Measurements from ENCODE around the gene CHST8.

CHST8 gene

DNA sequence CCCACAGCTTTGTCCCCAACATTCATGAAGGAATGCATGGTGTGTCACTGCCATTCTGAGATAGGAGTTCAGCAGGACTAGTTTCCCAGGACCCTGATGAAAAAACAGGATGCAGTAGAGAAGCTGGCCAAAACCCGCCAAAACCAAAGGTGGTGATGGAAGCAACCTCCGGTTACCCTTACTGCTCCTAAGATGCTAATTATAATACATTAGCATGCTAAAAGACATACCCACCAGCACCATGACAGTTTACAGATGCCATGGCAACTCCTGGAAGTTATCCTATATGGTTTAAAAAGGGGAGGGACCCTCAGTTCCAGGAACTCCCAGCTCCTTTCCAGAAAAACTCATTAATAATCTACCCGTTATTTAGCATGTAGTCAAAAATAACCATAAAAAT is 115.0 kb downstream of the CHST8 start:
- DNase-seq (ENCODE audit: low read depth, low spot score) = no peak

DNA sequence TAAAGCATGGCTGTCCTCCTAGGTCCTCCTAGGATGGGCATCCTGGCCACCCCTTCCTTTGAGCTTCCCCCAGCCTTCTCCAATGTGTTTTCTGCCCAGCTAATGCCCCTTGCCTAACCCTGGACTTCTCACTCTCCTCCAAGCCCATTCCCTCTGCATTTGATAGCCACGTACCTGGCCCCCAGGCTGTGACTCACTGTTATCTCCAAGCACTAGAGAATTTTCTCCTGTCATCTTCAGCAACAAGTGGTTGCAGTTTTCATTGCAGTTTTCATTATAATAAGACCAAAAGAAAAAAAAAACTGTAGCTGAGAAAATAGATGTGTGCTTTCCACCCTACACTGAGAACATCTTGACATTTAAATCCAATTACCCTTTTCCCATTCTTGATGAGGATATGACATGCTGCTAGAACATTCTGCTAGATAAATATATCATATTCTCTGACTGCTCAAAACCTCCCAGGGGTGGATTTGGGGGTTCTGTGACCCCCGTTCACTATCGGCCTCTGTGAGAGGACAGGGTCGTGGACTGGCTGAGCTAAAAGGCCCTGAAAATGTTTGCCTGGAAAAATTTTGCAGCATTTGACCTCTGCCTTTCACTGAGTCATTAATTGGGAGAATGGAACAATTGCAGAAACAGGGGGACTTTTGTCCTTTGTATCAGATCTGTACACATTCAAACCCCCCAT is 116.1 kb downstream of the CHST8 start:
- DNase-seq (ENCODE audit: low read depth, low spot score) = no peak

DNA sequence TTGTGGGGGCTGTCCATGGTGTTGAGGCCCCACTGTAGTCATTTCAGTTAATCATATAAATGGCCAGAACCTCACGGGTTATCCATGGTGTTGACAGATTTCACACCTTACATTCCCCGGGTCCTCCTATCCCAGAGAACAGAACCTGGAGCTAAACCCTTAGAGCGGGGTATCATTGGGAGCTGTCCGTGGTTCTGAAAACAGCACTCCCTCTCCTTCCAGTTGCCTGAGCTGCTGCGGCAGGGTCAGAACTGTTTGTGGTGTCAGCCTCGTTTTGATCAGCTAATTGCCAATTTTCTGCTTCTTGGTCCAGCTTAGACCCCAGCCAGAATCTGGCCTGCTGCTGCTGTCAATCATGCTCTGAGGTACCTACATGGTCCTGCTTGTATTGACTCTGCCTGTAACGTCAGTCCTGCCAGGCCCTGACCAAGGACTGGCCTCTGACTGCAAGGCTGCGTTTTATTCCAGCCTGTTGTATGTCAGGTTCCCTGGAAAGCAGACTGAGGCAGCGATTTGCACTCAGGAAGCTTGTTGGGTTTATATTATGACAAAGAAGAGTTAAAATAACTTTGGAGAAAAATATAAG is 119.2 kb downstream of the CHST8 start:
- DNase-seq (ENCODE audit: low read depth, low spot score) = no peak

DNA sequence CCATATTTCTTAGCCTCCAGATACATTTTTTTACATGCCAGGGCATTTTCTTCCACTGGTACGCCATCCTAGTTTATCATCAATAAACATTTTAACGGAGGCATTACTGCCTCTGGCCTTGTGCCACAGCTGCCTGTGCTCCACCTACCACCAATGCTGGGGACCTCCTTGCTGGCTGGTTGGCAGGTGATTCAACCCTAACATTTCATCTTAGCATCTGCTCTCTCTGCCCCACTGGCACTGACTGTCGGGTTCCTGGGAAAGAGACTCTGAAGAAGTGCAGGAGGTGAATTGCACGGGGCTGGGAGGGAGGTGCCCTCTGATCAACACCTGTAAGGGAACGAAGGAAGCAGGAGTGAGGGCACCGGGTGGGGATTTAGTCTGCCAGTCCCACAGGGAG is 123.5 kb downstream of the CHST8 start:
- no peak for DNase-seq (ENCODE audit: low read depth, low spot score)

DNA sequence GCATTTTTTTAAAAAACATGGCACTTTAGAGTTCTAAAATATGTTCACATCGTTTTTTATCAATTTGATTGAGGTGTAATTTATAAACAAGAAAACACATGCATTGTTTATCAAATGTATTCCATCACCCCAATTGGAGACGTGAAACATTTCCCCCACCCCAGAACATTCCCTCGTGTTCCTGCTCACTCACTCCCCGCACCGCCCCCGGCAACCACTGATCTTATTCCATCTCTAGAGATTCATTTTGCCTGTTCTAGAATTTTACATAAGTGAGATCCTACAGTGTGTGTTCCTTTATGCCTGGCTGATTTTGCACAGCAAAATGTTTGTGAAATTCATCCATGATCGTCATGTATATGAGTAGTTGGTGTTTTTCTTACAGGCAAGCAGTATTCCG is 124.4 kb downstream of the CHST8 start:
- no peak for DNase-seq (ENCODE audit: low read depth, low spot score)

DNA sequence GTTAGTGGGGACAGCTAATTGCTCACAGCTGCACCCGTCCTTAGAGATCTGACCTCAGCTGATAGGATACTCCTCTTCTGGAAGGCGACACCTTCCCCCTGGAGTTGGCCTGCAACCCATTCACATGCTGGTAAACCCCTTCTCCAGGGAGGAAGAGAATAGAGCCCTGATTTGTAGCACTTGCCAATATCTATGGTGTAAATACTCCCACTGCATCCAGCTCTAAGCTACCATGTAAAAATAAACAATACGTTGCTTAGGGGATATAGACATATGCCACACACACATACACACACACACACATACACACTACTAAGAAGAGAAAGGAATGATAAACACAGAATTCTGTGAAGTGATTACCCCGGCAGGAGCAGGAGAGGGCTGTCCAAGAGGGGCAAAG is 125.5 kb downstream of the CHST8 start:
- no peak for DNase-seq (ENCODE audit: low read depth, low spot score)

DNA sequence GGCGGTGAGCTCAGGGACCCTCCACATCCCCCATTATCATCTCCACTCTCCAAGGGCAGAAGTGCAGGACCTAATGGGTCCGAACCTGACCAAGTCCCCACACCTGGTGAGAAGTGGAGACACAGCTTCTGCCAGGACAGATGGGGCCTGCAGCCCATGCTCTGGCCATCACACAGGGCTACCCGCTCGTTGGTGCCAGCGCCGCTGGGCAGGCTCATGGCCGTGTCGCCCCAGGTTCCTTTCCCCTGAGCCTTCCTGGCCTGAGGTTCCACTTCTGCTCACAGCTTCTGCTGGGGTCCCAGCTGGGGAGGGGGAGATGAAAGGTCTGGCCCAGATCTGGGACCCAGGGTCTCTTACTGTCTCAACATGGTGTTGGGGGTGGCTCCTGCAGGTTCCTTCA is 126.5 kb downstream of the CHST8 start:
- DNase-seq (ENCODE audit: low read depth, low spot score) = no peak

DNA sequence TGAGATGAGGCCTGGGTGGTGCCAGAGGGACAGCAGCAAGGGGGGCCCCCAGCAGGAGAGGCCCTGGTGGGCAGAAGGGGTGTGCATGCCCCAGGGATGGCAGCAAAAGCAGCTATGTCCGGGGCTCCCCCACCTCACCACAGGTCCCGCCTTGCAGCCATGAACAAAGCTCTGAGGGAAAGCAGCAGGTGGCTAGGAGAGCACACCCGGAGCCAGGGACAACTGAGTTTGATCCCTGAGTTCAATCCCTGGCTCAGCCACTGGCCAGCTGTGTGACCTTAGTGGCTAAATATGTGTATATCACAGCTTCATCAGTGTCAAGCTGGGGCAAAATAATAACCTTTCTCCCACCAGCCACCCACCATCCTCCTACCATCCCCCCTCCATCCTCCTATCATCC is 127.3 kb downstream of the CHST8 start:
- DNase-seq (ENCODE audit: low read depth, low spot score) = no peak

DNA sequence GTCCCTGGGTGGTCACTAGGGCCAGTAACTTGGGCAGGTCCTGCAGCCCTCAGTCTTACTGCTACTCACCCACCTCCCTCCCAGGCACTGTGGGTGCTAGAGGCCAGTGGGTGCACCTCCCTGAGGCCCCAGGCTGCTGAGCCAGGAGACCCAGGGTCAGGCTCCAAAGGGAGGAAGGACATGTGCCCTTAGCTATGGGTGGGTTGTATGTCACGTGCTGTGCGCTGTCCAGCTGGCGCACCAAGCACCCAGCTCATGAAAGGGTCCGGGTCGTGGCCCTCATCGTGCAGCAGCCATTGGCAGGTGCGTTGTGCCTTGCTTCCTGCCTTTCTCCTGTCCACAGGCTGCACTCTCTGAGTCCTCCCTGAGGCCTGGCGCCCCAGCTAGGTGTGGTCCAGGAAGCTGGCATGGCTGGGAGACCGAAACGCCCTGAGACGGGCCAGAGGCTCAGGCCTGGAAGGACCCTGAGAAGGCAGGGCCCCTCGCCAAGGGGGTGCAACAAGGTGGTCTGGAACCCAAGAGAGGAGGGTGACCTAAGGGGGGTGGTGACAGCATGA is 127.9 kb downstream of the CHST8 start:
- DNase-seq (ENCODE audit: low read depth, low spot score) = no peak

DNA sequence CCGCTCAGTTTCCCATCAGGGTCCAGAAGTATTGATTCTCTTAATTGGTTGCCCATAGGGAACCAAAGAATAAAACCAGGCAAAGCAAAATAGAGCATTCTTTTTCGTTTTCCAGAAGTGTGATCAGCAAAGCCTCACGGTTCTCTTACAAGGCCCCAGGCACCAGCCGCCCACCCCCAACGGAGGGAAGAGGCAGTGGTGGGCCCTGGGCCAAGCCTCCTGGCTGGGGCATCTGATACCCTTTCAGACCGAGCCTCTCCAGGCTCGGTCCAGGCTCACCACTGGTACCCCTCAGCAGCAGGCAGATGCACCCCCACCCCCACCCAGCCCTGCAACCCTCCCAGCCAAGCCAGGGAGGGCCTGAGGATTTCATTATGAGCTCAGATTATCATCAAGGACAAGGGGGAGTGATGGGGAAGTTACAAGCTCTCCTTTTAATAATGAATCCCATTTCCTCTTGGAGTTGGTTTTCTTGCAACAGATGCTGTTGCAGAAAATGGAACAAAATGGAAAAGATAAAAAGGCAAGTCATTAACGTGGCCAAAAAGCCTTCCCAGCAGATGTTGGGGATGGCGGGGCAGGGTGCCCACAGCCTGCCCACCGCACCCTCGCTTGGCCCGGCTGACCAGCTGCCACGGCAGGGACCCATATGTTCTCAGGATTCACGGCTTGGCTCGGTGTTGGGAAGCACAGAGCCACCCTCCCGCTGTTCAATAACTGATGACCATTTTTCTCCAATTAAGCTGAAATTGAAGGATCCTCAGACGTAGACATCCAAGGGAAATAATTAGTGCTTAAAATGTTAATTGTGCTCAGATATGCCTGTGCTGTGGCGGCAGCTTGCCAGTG is 129.1 kb downstream of the CHST8 start:
- no peak for DNase-seq (ENCODE audit: low read depth, low spot score)

DNA sequence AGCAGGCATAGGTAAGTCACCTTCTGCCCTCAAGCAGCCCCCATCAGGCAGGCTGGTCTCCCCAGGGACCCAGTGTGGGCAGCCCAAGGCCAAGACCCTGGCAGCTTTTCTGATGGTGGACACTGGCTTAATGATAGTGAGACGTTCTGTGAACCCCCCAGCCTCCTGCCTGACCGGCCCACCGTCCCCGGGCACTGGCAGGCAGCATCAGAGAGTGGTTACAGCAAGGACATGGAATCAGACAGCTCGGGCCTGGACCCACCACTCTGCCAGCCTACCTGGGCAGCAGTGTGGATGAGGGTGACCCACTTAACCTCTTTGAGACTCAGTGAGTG is 129.7 kb downstream of the CHST8 start:
- no peak for DNase-seq (ENCODE audit: low read depth, low spot score)

DNA sequence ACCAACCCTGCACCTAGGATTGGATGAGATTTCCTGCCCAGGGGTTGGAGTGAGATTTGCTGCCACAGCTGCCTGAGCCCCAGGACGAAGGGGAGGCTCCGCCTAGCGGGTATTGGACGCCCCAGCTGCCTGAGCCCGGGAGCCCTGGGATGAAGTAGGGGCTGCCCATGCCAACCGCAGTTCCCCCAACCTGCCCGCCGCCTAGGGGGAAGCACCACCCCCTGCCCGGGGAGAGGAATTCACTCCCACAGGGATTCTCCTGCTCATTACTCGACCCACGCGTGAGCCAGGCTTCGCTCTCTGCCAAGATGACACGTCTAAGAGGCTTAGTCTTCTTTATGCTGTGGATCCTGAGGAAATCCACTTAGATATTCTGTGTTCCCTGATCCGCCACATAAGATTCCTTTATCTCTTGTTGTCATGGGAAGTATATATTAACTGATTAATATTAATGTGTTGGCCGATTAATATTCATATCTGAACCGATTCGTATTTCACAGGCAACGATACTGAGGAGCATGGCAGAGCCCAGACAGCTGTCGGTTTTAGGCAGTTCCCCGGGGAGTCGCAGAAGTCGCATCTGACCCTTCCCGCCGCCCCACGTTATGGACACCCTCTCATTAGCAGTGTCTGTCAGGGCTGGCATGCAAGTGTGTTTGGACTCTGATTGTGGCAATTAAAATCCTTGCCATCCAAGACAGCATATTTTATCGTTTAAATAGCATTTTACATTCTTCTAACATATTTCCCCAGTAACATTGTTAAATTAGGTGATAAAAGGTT is 130.5 kb downstream of the CHST8 start:
- no peak for DNase-seq (ENCODE audit: low read depth, low spot score)

DNA sequence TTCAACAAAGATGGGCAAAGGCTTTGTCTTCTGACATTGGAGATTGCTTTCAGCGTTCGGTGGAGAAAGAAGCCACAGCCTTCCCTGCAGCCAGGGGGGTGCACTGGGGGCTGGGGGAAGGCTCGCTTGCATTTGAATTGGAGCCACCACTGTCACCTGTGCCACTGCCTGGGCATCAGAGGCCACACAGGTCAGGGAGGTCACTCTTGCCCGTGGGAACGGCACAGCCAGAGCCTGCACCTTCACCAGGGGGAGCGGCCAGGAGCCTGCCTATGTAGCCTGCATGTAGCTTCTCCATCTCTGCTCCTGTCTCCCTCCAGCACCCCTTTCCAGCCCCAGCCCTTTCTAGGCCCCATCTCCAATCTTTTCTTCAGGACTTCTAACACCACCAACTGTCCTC is 131.2 kb downstream of the CHST8 start:
- no peak for DNase-seq (ENCODE audit: low read depth, low spot score)

DNA sequence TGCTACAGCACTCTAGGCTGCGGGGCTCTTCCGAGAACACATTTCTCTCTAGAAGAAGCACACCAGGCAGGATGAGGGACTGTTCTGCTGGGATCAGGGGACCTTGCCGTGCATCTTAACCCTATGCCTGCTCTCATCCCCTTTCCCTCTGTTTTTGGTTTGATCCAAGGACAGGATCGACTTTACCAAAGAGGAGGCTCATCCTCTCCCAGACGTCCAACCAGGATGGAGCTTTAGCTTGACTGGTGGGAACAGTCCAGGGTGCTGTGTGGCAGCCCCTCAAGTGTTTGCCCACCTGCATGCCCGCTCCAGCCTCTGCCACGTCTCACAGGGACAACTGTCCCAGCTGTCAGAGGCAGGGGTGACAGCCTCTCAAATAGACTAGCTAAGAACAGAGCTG is 132.6 kb downstream of the CHST8 start:
- no peak for DNase-seq (ENCODE audit: low read depth, low spot score)

DNA sequence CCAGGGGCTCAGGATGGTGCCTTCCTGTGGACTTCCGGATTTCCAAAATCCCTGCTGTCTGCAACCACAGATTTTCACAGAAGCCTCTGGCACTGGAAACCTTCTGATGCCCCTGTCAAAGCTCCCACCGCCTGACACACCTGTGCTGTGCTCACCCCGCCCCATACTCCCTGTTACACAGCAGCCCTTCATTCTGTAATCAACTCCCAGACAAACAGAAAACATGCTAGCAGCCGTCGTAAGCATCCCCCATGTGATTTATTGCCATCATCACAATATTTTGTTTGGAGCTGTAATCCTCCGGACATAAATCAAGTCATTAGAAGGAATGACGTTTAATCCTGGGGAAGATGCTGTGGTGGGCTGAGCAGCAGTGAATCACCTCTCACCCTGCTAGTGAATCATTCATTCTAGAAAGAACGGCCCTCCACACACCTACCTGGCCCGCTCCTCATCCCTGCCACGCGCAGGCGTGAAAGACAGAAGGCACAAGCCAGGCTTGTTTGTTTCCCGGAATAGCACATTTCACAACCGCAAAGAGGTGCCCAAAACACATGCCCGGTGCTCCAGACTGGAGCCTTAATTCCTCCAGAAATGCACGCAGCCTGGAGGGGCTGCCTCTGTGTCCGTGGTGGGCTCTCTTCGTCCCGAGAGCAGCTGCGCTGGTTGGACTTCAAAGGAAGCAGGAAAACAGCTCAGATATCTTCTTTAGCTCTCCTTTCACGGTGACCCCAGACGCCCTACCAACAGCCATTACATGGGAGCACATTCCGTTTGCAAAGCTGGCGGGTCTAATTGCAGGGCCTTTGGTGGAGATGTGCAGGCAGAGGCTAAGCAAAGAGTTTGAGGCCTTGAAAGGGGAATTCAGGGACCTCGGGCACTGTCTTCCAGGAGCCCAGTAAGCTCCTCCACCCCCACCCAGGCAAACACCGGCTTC is 133.6 kb downstream of the CHST8 start:
- no peak for DNase-seq (ENCODE audit: low read depth, low spot score)

DNA sequence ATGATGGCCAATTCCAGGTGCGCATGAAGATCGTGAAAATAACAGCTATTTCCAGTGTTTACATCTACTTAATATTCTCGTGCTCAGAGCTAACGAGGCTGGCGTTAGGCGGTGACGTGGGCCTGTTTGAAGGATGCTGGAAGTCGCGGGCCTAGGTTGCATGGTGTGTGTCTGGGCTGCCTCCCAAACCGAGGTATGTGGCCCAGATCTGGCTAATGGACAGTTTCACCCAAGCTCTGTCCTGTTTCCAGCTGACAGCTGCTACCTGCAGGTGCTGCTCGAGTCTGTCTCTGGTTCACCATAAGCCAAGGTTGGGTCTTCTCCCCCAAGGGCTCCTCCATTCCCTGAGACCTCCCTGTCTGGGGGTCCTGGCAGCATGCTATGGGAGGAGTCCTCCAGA is 134.4 kb downstream of the CHST8 start:
- no peak for DNase-seq (ENCODE audit: low read depth, low spot score)

DNA sequence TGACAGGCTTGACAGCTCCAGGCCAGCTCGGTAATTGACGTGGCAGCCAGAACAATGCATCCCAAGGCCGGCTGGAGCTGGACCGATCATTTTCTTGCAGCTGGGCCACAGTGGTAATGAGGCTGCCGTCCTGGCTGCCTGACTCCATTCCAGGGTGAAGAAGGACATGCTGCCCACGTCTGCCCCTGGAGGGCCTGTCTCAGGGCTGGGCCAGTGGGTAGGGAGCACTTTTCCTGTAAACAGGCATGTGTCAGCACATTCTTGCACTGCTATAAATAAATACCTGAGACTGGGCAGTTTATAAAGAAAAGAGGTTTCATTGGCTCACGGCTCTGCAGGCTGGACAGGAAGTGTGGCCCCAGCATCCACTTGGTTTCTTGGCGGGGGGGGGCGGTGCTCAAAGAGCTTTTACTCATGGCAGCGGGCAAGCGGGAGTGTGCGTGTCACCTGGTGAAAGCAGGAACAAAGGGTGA is 136.8 kb downstream of the CHST8 start:
- no peak for DNase-seq (ENCODE audit: low read depth, low spot score)

DNA sequence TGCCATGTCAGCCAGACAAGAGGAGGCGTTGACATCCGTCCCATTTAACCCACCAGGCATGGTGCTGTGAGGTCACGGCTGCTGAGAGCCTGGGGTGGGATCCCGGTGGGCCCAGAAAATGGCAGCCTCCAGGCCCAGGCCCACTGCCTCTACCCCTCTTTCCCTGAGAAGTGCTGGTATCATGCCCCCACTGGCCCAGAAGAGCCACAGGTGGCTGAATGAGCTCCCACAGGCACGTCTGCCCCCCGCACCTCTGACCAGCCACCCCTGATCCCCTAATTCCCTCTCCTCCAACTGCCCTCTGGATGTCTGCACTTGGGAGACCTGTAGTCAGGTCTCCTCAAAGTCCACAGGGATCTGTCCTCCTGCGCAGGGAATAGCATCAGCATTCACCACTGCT is 137.6 kb downstream of the CHST8 start:
- DNase-seq (ENCODE audit: low read depth, low spot score) = no peak

DNA sequence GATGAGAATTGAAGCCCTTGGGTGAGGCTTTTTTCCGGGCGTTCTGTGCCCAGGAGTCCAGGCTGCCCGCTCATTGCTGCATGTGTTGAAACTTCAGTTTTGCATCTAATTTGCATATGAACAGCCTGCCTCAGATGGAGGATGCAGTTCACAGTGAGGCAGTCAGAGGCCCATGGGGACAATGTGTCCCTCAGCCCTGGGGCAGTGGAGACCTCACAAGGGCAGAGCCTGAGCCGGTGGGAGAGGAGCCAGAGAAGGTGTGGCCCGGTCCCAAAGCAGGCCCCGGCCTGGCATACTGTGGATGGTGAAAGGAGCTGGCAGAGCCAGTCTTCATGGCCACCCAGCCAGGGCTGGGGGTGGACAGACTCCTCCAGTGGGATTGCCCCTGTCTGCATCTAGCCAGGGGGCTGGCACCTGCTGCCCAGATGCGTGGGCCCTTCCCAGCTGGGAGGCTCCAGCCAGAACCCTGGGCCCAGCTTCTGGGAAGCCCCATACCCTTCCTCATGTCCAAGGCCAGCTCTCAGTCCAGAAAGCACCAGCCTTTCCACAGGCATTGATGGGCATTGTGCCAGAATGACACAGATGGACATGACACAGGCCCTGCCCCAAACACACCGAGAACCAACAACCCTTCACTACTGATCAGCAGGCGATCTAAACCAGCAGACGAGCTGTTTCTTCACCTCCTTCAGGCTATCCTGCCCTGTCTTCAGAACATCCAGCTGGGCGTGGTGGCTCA is 142.0 kb downstream of the CHST8 start:
- no peak for DNase-seq (ENCODE audit: low read depth, low spot score)

DNA sequence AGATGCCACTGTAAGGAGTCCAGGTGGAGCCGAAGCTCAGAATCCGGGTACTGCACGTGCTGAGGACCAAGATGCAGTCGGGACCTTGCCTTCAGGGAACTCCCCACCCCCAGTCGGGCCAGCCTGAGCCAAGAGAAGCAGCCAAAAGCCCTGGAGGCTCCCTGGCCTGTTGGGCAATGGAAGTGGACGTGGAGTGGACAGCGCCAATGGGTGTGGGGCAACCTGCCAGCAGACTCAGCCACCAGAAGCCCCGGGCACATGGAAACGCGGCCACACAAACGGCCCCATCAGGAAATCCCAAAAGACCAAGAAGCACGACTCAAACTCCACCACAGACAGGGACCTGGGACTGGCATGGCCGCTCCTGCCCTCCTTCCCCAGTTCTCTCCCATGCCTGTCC is 144.9 kb downstream of the CHST8 start:
- no peak for DNase-seq (ENCODE audit: low read depth, low spot score)
